Epidermal melanocyte (primary cell): ENCODE results near the gene OR2Y1.
"Not testable (repeated sequence)": the region's sequence is repeated elsewhere in the genome, so short reads cannot be mapped to it uniquely, and the experiment has no call there.

Source experiments
- DNase-seq: peaks from one replicate; pipeline ENCODE4 v3.0.0; 2011; ENCODE audit warnings: low spot score; ENCODE audit not compliant: insufficient read length

The OR2Y1 gene

GRCh38 chr5:180739271-180739670 is 587 bp downstream of the OR2Y1 start:
- no peak for DNase-seq

GRCh38 chr5:180736536-180736935 is 3.3 kb downstream of the OR2Y1 start:
- DNase-seq: no peak

GRCh38 chr5:180724944-180725343 is 14.9 kb downstream of the OR2Y1 start:
- DNase-seq: no peak

DNA sequence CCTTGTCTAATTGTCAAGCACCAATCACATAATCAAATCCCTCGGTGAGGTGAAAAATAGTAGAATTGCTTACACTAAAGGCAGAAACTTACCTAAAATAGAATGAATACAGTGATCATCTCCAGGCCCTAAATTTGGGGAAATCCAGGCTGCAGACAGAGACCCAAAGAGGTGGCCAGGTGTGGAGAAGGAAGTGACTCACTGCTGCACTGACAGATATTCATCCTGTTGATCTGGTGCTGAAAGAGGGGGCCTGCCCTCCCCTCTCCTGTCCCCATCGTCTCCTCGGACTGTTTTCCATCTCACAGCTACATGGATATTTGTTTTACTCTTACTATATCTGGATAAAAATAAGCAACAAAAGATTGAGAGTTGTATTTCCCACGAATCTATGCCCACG is 15.9 kb downstream of the OR2Y1 start:
- DNase-seq: no peak

DNA sequence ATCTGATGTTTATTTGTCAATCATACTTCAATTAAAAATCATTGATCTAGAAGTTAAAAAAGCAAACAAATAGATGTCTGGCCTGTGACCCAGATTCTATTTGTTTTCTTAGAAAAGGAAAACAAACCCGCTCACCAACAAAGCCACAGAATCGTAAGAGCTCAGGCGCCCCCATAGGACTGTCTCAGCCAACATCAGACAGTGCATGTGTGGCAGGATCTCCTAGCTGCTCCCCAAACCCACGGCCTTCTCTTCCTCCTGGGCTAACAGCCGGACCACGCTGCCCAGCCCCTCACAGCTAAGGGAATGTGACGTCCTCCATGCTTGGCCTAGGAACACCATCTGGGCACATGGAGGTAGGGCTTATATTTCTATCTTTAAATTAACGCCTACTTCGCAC is 19.4 kb downstream of the OR2Y1 start:
- DNase-seq: no peak

DNA sequence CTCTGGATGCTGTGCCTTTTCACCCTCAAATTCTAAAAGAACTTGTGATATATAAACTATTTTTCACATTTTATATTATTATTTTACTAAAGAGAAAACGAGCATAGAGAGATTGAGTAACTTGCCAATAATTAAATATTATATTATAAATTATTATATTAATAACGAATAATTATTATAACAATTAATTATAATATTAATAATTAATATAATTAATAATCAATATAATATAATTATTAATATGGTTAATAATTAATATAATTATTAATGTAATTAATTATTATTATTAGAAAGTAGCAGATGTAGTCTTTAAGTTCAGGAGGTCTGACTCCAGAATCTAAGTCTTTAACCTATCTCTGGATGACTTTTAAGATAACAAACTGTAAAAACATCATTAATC is 20.1 kb downstream of the OR2Y1 start:
- DNase-seq: no peak

- DNase-seq: no peak
Measured at GRCh38 chr5:180718810-180719453, 20.9 kb downstream of the OR2Y1 start.

DNA sequence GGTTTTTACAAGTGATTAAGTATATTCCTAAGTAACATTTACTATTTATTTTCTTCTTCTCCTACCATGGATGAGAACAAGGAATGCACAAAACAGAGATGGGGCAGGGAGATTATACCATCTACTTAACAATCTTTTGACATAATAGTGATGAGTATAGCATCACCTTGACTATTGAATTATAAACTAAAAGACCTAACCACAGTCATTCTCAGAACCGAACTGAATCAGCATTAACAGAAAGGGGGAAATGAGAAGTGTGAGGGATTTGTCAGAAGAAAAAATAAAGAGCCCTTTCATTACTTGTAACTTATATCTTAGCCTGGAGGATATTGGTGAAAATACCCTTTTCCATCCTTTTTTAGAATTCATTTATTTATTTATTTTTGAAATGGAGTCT is 21.9 kb downstream of the OR2Y1 start:
- no peak for DNase-seq

GRCh38 chr5:180704362-180704761 is 35.5 kb downstream of the OR2Y1 start:
- DNase-seq: no peak

DNA sequence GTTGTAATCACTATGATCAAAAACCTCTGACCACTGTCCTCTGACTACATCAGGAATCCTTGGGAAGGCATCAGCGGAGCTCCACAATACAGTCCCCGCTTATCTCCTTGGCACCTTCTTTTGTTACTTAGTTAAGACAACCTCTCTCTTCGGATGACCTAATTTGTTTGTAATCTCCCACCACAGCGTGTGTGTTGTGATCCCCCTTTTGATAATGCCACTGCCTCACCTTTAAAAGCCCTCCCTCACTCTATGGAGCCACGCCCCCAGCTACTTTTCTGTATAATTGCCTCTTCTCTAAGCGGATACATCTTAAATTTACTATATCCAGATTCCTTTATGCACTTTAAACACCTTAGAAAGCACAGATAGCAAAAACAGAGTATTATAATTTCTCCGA is 35.9 kb downstream of the OR2Y1 start:
- no peak for DNase-seq

- DNase-seq: not testable (repeated sequence)
Measured at GRCh38 chr5:180703371-180703770, 36.5 kb downstream of the OR2Y1 start.

DNA sequence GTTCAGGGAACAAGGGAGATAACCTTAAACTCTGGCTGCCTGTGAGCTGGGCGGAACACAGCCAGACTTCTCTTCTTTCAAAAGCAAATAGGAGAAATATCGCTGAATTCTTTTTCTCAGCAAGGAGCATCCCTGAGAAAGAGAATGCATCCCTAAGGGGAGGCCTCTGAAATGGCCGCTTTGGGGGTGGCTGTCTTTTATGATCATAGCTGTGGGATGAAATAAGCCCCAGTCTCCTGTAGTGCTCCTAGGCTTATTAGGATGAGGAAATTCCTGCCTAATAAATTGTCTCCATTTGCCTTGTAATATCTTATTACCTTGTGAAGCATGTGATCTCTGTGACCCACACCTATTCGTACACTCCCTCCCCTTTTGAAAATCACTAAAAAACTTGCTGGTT is 39.4 kb downstream of the OR2Y1 start:
- DNase-seq: not testable (repeated sequence)

DNA sequence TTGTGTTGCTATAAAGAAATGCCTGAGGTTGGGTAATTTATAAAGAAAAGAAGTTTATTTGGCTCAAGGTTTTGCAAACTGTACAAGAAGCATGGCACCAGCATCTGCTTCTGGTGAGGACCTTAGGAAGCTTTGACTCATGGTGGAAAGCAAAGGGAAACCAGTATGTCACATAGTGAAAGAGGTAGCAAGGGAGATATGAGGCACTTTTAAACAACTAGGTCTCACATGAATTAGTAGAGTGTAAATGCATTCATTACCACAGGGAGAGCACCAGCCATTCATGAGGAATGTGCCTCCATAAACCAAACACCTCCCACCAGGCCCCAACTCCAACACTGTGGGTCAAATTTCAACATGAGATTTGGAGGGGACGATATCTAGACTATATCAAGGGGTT is 40.8 kb downstream of the OR2Y1 start:
- DNase-seq: no peak

DNA sequence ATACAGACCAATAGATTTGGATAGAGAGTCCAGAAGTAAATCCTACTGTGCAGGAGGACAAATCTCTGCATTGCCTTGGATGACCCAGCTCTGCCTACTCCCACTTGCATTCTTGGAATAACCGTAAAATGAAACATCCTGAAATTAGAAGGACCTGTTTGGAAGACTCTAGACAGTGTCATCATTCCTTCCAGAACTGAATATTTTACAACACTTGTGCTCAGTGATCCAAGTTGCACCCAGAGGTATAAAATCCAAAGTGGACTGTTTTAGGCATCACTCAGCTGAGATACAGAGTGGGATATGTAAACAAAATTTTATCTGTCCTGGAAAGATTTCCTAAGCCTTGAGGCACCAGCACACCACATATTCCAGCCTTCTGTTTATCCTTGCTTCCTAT is 43.7 kb downstream of the OR2Y1 start:
- no peak for DNase-seq

GRCh38 chr5:180692429-180692828 is 47.4 kb downstream of the OR2Y1 start:
- DNase-seq: no peak

DNA sequence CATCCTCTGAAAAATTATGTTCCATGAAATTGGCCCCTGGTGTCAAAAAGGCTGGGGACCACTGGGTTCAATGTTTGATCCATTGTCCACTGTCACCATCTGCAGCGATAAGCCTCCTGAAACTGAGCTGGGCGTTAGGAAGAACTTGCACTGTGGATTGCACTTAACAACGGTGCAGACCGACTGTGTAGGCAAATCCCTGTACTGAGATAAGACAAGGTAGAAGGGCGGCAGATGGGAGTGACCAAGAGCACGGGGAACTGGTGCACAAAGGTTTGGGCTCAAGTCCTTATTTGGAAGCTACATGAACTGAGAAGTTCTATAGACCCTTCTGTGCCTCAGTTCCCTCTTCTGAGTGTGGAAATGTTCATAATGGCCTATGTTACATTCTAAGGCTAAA is 48.8 kb downstream of the OR2Y1 start:
- no peak for DNase-seq

DNA sequence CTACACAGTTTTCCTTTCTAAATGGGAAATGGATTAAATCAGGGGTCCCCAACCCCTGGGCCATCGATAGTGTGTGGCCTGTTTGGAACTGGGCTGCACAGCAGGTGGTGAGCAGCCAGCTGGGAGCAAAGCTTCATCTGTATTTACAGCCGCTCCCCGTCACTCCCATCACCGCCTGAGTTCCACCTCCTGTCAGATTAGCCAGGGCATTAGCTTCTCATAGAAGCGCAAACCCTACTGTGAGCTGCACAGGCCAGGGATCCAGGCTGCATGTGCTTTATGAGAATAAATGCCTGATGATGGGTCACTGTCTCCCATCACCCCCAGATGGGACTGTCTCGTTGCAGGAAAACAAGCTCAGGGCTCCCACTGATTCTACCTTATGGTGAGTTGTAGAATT is 49.3 kb downstream of the OR2Y1 start:
- no peak for DNase-seq

DNA sequence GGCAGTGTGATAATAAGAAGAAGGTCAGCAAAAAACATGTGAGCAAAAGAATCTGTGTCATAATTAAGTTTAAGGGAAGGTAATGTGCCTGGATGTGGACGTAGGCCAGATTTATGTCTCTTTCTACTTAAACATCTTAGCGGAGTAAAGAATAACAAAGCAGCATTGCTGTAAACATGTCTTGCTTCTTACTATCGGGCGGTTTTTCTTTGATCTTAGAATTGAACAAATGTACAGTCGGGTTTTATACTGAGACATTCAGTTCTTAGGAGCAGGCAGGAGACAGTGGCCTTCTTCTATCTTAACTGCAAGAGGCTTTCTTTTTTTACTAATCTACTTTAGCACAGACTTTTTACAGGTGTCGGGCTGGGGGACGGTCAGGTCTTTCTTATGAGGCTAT is 50.1 kb downstream of the OR2Y1 start:
- no peak for DNase-seq
